IMR-90 (cell line): ENCODE data around the gene SCN8A. TPM values are rescaled to one million over a fixed set of nuclear protein-coding genes. Genes with fewer than 3 reads are reported as not detected.
A peak's percentile ranks its signal among the peaks of the same experiment; 100 is the strongest.

Experiments used
- ATAC-seq: fragments of 200-7000 bp; cut with Tn5 transposase; 2 replicates; pipeline ENCODE4 v1.9.1; 2020; ENCODE audit warnings: low read depth, mild to moderate bottlenecking, moderate library complexity
- BruUV-seq: library from RNA; stranded (reverse); fragments of 400-500 nt; replicated peaks from 2 replicates; lab custom pipeline; 2021; lab: Mats Ljungman, UMichigan
- CTCF ChIA-PET: fragments of 300-600 bp; formaldehyde crosslinking; extraction: SDS; loops from one replicate; lab custom pipeline; 2021; ENCODE audit warnings: antibody characterized with exemption; lab: Yijun Ruan, JAX
- POLR2A ChIA-PET: fragments of 300-600 bp; sonication (Branson Sonifier 250); formaldehyde crosslinking; loops from one replicate; lab custom pipeline; 2022; ENCODE audit warnings: antibody characterized with exemption; ENCODE audit not compliant: unreplicated experiment; lab: Charles Lee
- DNase-seq: peaks from one replicate; pipeline ENCODE4 v3.0.0; 2013
- H2AFZ ChIP-seq: replicated peaks from 2 replicates; pipeline ENCODE3; 2013; ENCODE audit warnings: low read length, mild to moderate bottlenecking; ENCODE audit not compliant: poor library complexity
- H2AK5ac ChIP-seq: 2 replicates; pipeline ENCODE4 v1.6.1; 2013; ENCODE audit warnings: low read depth, low read length, inconsistent platforms
- H2AK9ac ChIP-seq: replicated peaks from 2 replicates; pipeline ENCODE3; 2013; ENCODE audit warnings: mild to moderate bottlenecking, low read depth, low read length, moderate library complexity; ENCODE audit not compliant: poor library complexity
- H2BK120ac ChIP-seq: 2 replicates; pipeline ENCODE4 v1.6.1; 2013; ENCODE audit warnings: low read depth, low read length, inconsistent platforms
- H2BK15ac ChIP-seq: 3 replicates; pipeline ENCODE4 v1.6.1; 2013; ENCODE audit warnings: low read depth, low read length, inconsistent platforms
- H2BK20ac ChIP-seq: 2 replicates; pipeline ENCODE4 v1.6.1; 2013; ENCODE audit warnings: low read depth, mild to moderate bottlenecking, inconsistent platforms, low read length, moderate library complexity
- H2BK5ac ChIP-seq: 2 replicates; pipeline ENCODE4 v1.6.1; 2013; ENCODE audit warnings: mild to moderate bottlenecking, low read depth, low read length, inconsistent platforms; ENCODE audit not compliant: poor library complexity, severe bottlenecking
- H3K14ac ChIP-seq: replicated peaks from 2 replicates; pipeline ENCODE4 v1.6.1; 2013; ENCODE audit warnings: low read depth, low read length, inconsistent platforms
- H3K18ac ChIP-seq: 2 replicates; pipeline ENCODE4 v1.6.1; 2013; ENCODE audit warnings: low read depth, low read length, control low read depth
- H3K23ac ChIP-seq: 2 replicates; pipeline ENCODE4 v1.6.1; 2013; ENCODE audit warnings: low read depth, low read length, inconsistent platforms
- H3K27ac ChIP-seq: 2 replicates; pipeline ENCODE4 v1.5.1; 2013; ENCODE audit warnings: mild to moderate bottlenecking, control low read depth, low read length; ENCODE audit not compliant: insufficient read depth
- H3K27me3 ChIP-seq: 2 replicates; pipeline ENCODE4 v1.6.1; 2013; ENCODE audit warnings: low read length; ENCODE audit not compliant: control insufficient read depth, insufficient read depth
- H3K36me3 ChIP-seq: 2 replicates; pipeline ENCODE4 v1.6.1; 2013; ENCODE audit warnings: low read length, mixed read lengths; ENCODE audit not compliant: control insufficient read depth, insufficient read depth
- H3K4ac ChIP-seq: 2 replicates; pipeline ENCODE4 v1.6.1; 2013; ENCODE audit warnings: low read depth, low read length, inconsistent platforms
- H3K4me1 ChIP-seq: 2 replicates; pipeline ENCODE4 v1.6.1; 2013; ENCODE audit warnings: low read length, mixed read lengths; ENCODE audit not compliant: control insufficient read depth, insufficient read depth
- H3K4me2 ChIP-seq: 2 replicates; pipeline ENCODE4 v1.6.1; 2013; ENCODE audit warnings: low read depth, mild to moderate bottlenecking, control low read depth, low read length, moderate library complexity
- H3K4me3 ChIP-seq: 2 replicates; pipeline ENCODE4 v1.5.1; 2013; ENCODE audit warnings: low read depth, mild to moderate bottlenecking, control low read depth, low read length, moderate library complexity; ENCODE audit not compliant: insufficient read depth
- H3K56ac ChIP-seq: 2 replicates; pipeline ENCODE4 v1.6.1; 2013; ENCODE audit warnings: low read length, inconsistent platforms; ENCODE audit not compliant: insufficient read depth; ENCODE audit errors: extremely low read depth
- H3K79me1 ChIP-seq, 2 experiments: 2 replicates each; pipeline ENCODE4 v1.6.1; 2013; ENCODE audit warnings: low read length in 2 of 2, inconsistent platforms in 1 of 2, low read depth in 1 of 2
- H3K9ac ChIP-seq: 2 replicates; pipeline ENCODE4 v1.6.1; 2013; ENCODE audit warnings: low read depth, low read length, control low read depth
- H3K9me1 ChIP-seq: 2 replicates; pipeline ENCODE4 v1.6.1; 2013; ENCODE audit warnings: low read length, inconsistent platforms; ENCODE audit not compliant: insufficient read depth
- H3K9me3 ChIP-seq: 2 replicates; pipeline ENCODE4 v1.6.1; 2013; ENCODE audit warnings: low read length; ENCODE audit not compliant: control insufficient read depth, insufficient read depth
- H4K20me1 ChIP-seq: 2 replicates; pipeline ENCODE4 v1.6.1; 2013; ENCODE audit warnings: low read length, inconsistent platforms; ENCODE audit not compliant: insufficient read depth
- H4K5ac ChIP-seq: 2 replicates; pipeline ENCODE4 v1.6.1; 2013; ENCODE audit warnings: mild to moderate bottlenecking, low read depth, low read length, control low read depth
- H4K8ac ChIP-seq, 2 experiments: 2 replicates each; pipeline ENCODE4 v1.6.1; 2013; ENCODE audit warnings: low read depth in 2 of 2, low read length in 2 of 2, control low read depth in 1 of 2, inconsistent platforms in 1 of 2
- H4K91ac ChIP-seq: 2 replicates; pipeline ENCODE4 v1.6.1; 2013; ENCODE audit warnings: low read depth, low read length, inconsistent platforms; ENCODE audit not compliant: insufficient read depth
- BHLHE40 ChIP-seq: fragments of 150-350 bp; IDR thresholded peaks from 2 replicates; pipeline ENCODE4 v1.6.1; 2016; ENCODE audit warnings: mild to moderate bottlenecking, low read depth, low read length
- CEBPB ChIP-seq: IDR thresholded peaks from 2 replicates; pipeline ENCODE4 v1.6.1; 2012; ENCODE audit warnings: low read depth, low read length, improper control_type of control experiment
- CHD1 ChIP-seq: IDR thresholded peaks from 2 replicates; pipeline ENCODE4 v1.6.1; 2012; ENCODE audit warnings: low read depth, low read length, improper control_type of control experiment
- CTCF ChIP-seq: conservative IDR thresholded peaks from 2 replicates; pipeline ENCODE4 v1.5.1; 2012; ENCODE audit warnings: mild to moderate bottlenecking, low read depth, low read length, improper control_type of control experiment
- ELK1 ChIP-seq: fragments of 150-350 bp; IDR thresholded peaks from 2 replicates; pipeline ENCODE4 v1.6.1; 2016; ENCODE audit warnings: low read depth, mild to moderate bottlenecking, low read length, moderate library complexity, borderline replicate concordance
- FOS ChIP-seq: fragments of 150-350 bp; IDR thresholded peaks from 2 replicates; pipeline ENCODE4 v1.6.1; 2016; ENCODE audit warnings: low read depth, low read length
- MAFK ChIP-seq: IDR thresholded peaks from 2 replicates; pipeline ENCODE4 v1.6.1; 2012; ENCODE audit warnings: low read depth, low read length, improper control_type of control experiment
- MAZ ChIP-seq: IDR thresholded peaks from 2 replicates; pipeline ENCODE4 v1.6.1; 2012; ENCODE audit warnings: low read depth, mild to moderate bottlenecking, low read length, improper control_type of control experiment, moderate library complexity, borderline replicate concordance
- MXI1 ChIP-seq: IDR thresholded peaks from 2 replicates; pipeline ENCODE4 v1.6.1; 2012; ENCODE audit warnings: low read depth, mild to moderate bottlenecking, low read length, moderate library complexity, borderline replicate concordance
- NFE2L2 ChIP-seq: fragments of 150-350 bp; IDR thresholded peaks from 2 replicates; pipeline ENCODE4 v1.6.1; 2016; ENCODE audit warnings: low read depth, mild to moderate bottlenecking, low read length
- RAD21 ChIP-seq: IDR thresholded peaks from 2 replicates; pipeline ENCODE4 v1.6.1; 2012; ENCODE audit warnings: low read length, improper control_type of control experiment
- RFX5 ChIP-seq: IDR thresholded peaks from 2 replicates; pipeline ENCODE4 v1.8.0; 2012; ENCODE audit warnings: low read depth, mild to moderate bottlenecking, low read length, moderate library complexity
- SMC3 ChIP-seq: fragments of 150-350 bp; IDR thresholded peaks from 2 replicates; pipeline ENCODE4 v1.6.1; 2016; ENCODE audit warnings: low read depth, mild to moderate bottlenecking, antibody characterized with exemption, low read length, moderate library complexity
- WGBS, 2 experiments: methylation state at CpG; one replicate each; pipeline versions ENCODE4 v1.1.5 to v1.1.7; 2013; ENCODE audit warnings: missing lambda C conversion rate in 2 of 2; ENCODE audit not compliant: insufficient read length in 1 of 2; ENCODE audit errors: extremely low coverage in 2 of 2; 5-methylcytosine and 5-hydroxymethylcytosine counted together
- dilution Hi-C: fragments of 300-500 bp; cut with HindIII; formaldehyde crosslinking; loops from one replicate; pipeline ENCODE4 v1.14.3; 2018; ENCODE audit warnings: low sequenced_read_pairs; ENCODE audit not compliant: unreplicated experiment
- in situ Hi-C: fragments of 300-500 bp; cut with MboI; formaldehyde crosslinking; loops from 3 replicates; pipeline ENCODE4 v1.14.3; 2019; ENCODE audit warnings: low sequenced_read_pairs, inconsistent platforms, mixed read lengths
- intact Hi-C: fragments of 100-400 bp; cut with micrococcal nuclease; formaldehyde crosslinking; loops from 2 replicates; pipeline ENCODE4 v1.10.0; 2022
- polyA plus RNA-seq, 3 experiments: library from polyadenylated mRNA; depleted of rRNA; stranded (reverse); fragments of >200 nt; gene quantifications; 2 replicates each; pipeline ENCODE4 v1.2.3, GENCODE V29; 2012; ENCODE audit warnings: low replicate concordance in 1 of 3
- total RNA-seq: library from RNA; depleted of rRNA; stranded (reverse); fragments of >200 nt; gene quantifications from 2 replicates; pipeline ENCODE4 v1.2.3, GENCODE V29; 2012

SCN8A gene
- total and polyA plus RNA-seq, 2 of the 4 experiments (the other 2 are of a cell fraction) = 6.9 to 19.7 TPM

GRCh38 chr12:51846911-51847642 is 256.0 kb downstream of the SCN8A start (continued):
- no peak for TF ChIP-seq CTCF

DNA sequence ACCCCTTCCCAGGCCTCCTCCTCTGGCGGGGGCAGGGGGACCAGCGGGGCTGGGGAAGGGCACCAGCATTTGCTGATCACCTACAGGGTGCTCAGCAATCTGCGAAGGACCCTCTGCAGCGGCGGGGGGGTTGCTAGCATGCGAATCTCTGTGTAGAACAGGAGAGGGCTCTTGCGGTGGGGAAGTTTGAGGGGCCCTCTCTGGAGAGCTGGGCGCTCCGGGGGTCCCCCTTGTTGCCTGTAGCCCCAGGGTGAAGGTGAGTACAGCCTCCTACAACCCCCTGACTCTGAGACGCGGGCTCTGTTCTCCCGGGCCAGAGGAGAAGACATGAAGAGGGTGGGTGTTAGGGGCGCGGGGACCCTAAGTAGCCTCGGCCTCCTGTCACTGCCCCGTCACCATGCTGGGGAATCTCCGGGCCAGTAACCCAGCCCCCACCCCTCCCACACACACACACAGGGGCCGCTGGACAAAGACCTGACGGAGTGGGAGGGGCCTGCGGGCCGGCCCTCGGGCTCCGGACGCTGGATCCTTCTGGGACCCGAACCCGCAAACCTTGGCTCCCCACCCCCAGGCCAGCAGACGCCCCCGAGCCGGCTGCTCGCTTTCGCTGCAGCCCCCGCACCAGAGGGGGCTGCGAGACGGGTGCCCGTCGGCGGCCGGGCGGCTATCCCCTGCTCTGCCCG is 256.8 kb downstream of the SCN8A start:
- ChIA-PET CTCF (no interaction called here), POLR2A (no interaction called here)
- in situ Hi-C loops = no loop called here
- Histone ChIP-seq H4K8ac (peak overlapping the region in 1 of 2 experiments; percentile 42; a peak in 1 of 4 replicates), H2BK20ac (no peak overlapping the region), H2AFZ (peak overlapping the region; percentile 93), H3K14ac (no peak overlapping the region), H3K27ac (no peak overlapping the region), H3K27me3 (peaks cover 63% of the 10 kb centered on the region), H3K23ac (no peak overlapping the region), H3K9ac (no peak overlapping the region; the same call in 1 of the 2 replicates), H3K79me1 (no peaks in the 10 kb centered on the region), H3K4me3 (peak overlapping the region; percentile 50), H2BK120ac (no peak overlapping the region), H4K5ac (no peak overlapping the region), H3K18ac (no peak overlapping the region), H2BK15ac (no peak overlapping the region), H2AK5ac (no peak overlapping the region), H4K91ac (no peak overlapping the region), H2AK9ac (peak overlapping the region; percentile 61), H3K9me3 (no peaks in the 10 kb centered on the region), H3K36me3 (no peaks in the 10 kb centered on the region), H3K4ac (no peak overlapping the region; the same call in 1 of the 2 replicates), H3K4me1 (no peaks in the 10 kb centered on the region), H3K4me2 (peak overlapping the region; percentile 29; the same call in 1 of the 2 replicates), H3K56ac (no peak overlapping the region), H4K20me1 (no peaks in the 10 kb centered on the region), H3K9me1 (peaks cover 3% of the 10 kb centered on the region; the same call in 1 of the 2 replicates), H2BK5ac (no peak overlapping the region)
- BruUV-seq = no TSS peak
- ATAC-seq (peak; percentile 63), DNase-seq (peak; percentile 12)
- intact Hi-C loops = no loop called here
- dilution Hi-C loops = no loop called here
- no CpG with 5 or more reads among the region's 40 CpGs for WGBS, 2 experiments
- no peak for TF ChIP-seq MXI1
- TF ChIP-seq NFE2L2 = no peak
- no peak for TF ChIP-seq BHLHE40
- TF ChIP-seq RAD21 = no peak
- TF ChIP-seq FOS = no peak
- no peak for TF ChIP-seq SMC3
- TF ChIP-seq RFX5 = no peak
- no peak for TF ChIP-seq CEBPB
- TF ChIP-seq CHD1 = no peak
- no peak for TF ChIP-seq MAFK
- TF ChIP-seq MAZ = no peak
- no peak for TF ChIP-seq ELK1
